Left lung (tissue), 10 donors: ENCODE data around the gene ALX3. TPM values are rescaled to one million over a fixed set of nuclear protein-coding genes. Genes with fewer than 3 reads are reported as not detected.

Source experiments
- ATAC-seq: fragments of 200-7000 bp; cut with Tn5 transposase; one replicate; pipeline ENCODE4 v1.9.1; 2020; ENCODE audit warnings: moderate library complexity
- DNase-seq, 4 donors: peaks; one replicate each; pipeline ENCODE4 v3.0.0-alpha.2; 2013 to 2020
- H3K27ac ChIP-seq, 2 donors: fragments of 200-600 bp; sonication (generic) in 1 of 2; one replicate each; pipeline versions ENCODE4 v1.5.0 to v1.8.0; 2020 to 2021
- H3K27me3 ChIP-seq, 2 donors: fragments of 200-600 bp; sonication (generic) in 1 of 2; one replicate each; pipeline versions ENCODE4 v1.5.0 to v1.8.0; 2020 to 2021
- H3K36me3 ChIP-seq, 2 donors: fragments of 200-600 bp; sonication (generic) in 1 of 2; one replicate each; pipeline versions ENCODE4 v1.5.0 to v1.8.0; 2020 to 2021
- H3K4me1 ChIP-seq, 2 donors: fragments of 200-600 bp; one replicate each; pipeline ENCODE4 v1.8.0; 2021
- H3K4me3 ChIP-seq, 2 donors: fragments of 200-600 bp; sonication (generic) in 1 of 2; one replicate each; pipeline versions ENCODE4 v1.5.0 to v1.8.0; 2020 to 2021; ENCODE audit warnings: mild to moderate bottlenecking in 1 of 2
- H3K9me3 ChIP-seq, 2 donors: fragments of 200-600 bp; sonication (generic) in 1 of 2; one replicate each; pipeline versions ENCODE4 v1.5.0 to v1.8.0; 2020 to 2021
- CTCF ChIP-seq, 2 donors: fragments of 200-600 bp; sonication (generic) in 1 of 2; IDR thresholded peaks; one replicate each; pipeline versions ENCODE4 v1.5.0 to v1.8.0; 2021; ENCODE audit warnings: antibody characterized with exemption in 2 of 2
- intact Hi-C, 2 donors: fragments of 100-400 bp; cut with DNase I; formaldehyde crosslinking; loops; one replicate each; pipeline versions ENCODE4 v1.11.2 to v1.14.2; 2022
- polyA plus RNA-seq, 6 donors: library from polyadenylated mRNA; unstranded; fragments of 120-200 nt; gene quantifications; one replicate each; pipeline ENCODE4 v1.2.1, GENCODE V29; 2013; ENCODE audit not compliant: insufficient read length in 6 of 6
- total RNA-seq, 2 donors: library from RNA; stranded (reverse); fragmentation: NEBNext Ultra II Directional; extraction: Animal tissue kit (Norgen Biotek cat#: 25700); gene quantifications; one replicate each; pipeline ENCODE4 v1.2.1, GENCODE V29; 2021
- donor health status: DM: no; HTN: yes; CAD: no.
- donor health status: DM: no; HTN: no; CAD: no.

Gene ALX3
- total and polyA plus RNA-seq, 8 donors = not detected

- no peak for DNase-seq
- Histone ChIP-seq H3K36me3 (peaks cover 0 to 100% of the 10 kb centered on the region in 2 donors), H3K4me1 (no peaks in the 10 kb centered on the region), H3K27ac (no peak overlapping the region), H3K9me3 (no peaks in the 10 kb centered on the region), H3K27me3 (no peaks in the 10 kb centered on the region), H3K4me3 (no peak overlapping the region)
- intact Hi-C loops = no loop called here
- no peak for ATAC-seq
- TF ChIP-seq CTCF (IDR thresholded peaks at IDR 0.05) = no peak
These were observed 27.5 kb downstream of the ALX3 start for GRCh38 chr1:110043016-110043415.

GRCh38 chr1:110040548-110040947, 29.9 kb downstream of the ALX3 start:
- peaks cover 5 to 10% of the 10 kb centered on the region in 2 donors for H3K4me1 ChIP-seq
- no peak overlapping the region for H3K27ac ChIP-seq
- TF ChIP-seq CTCF (IDR thresholded peaks at IDR 0.05) = no peak
- DNase-seq (no peak), ATAC-seq (no peak)
- no peaks in the 10 kb centered on the region for H3K27me3 ChIP-seq
- peaks cover 0 to 84% of the 10 kb centered on the region in 2 donors for H3K36me3 ChIP-seq
- H3K9me3 ChIP-seq = no peaks in the 10 kb centered on the region
- intact Hi-C loops = no loop called here
- no peak overlapping the region for H3K4me3 ChIP-seq

- Histone ChIP-seq H3K27ac (no peak overlapping the region), H3K4me1 (peaks cover 9 to 16% of the 10 kb centered on the region in 2 donors), H3K36me3 (peaks cover 0 to 75% of the 10 kb centered on the region in 2 donors), H3K9me3 (no peaks in the 10 kb centered on the region), H3K27me3 (no peaks in the 10 kb centered on the region), H3K4me3 (no peak overlapping the region)
- intact Hi-C loops = no loop called here
- DNase-seq = no peak
- TF ChIP-seq CTCF (IDR thresholded peaks at IDR 0.05) = no peak
- no peak for ATAC-seq
These were observed 30.8 kb downstream of the ALX3 start for GRCh38 chr1:110039641-110040040.

- peaks cover 0 to 61% of the 10 kb centered on the region in 2 donors for H3K36me3 ChIP-seq
- ATAC-seq (no peak), DNase-seq (no peak)
- H3K27ac ChIP-seq = no peak overlapping the region
- H3K9me3 ChIP-seq = no peaks in the 10 kb centered on the region
- no peak for TF ChIP-seq CTCF (IDR thresholded peaks at IDR 0.05)
- peaks cover 9 to 20% of the 10 kb centered on the region in 2 donors for H3K4me1 ChIP-seq
- intact Hi-C loops = no loop called here
- H3K4me3 ChIP-seq = no peak overlapping the region
- no peaks in the 10 kb centered on the region for H3K27me3 ChIP-seq
These were observed 32.2 kb downstream of the ALX3 start for GRCh38 chr1:110038271-110038670.

- Histone ChIP-seq H3K9me3 (no peaks in the 10 kb centered on the region), H3K27me3 (no peaks in the 10 kb centered on the region), H3K4me1 (peaks cover 9 to 27% of the 10 kb centered on the region in 2 donors), H3K4me3 (peak overlapping the region; percentile 98 to 99), H3K36me3 (peaks cover 0 to 31% of the 10 kb centered on the region in 2 donors), H3K27ac (peak overlapping the region; percentile 88 to 91)
- intact Hi-C loops = no loop called here
- no peak for DNase-seq
- TF ChIP-seq CTCF (IDR thresholded peaks at IDR 0.05) = no peak
- peak; percentile 52 for ATAC-seq
These were observed 35.2 kb downstream of the ALX3 start for GRCh38 chr1:110035236-110035752.
